T1000 (cell line): Measurements from ENCODE around the gene SLX4IP.
A peak's percentile ranks its signal among the peaks of the same experiment; 100 is the strongest.

Experiments
- DNase-seq: peaks from one replicate; lab custom pipeline; 2025; ENCODE audit warnings: mixed read lengths; lab: John Stamatoyannopoulos, UW

Gene SLX4IP

DNA sequence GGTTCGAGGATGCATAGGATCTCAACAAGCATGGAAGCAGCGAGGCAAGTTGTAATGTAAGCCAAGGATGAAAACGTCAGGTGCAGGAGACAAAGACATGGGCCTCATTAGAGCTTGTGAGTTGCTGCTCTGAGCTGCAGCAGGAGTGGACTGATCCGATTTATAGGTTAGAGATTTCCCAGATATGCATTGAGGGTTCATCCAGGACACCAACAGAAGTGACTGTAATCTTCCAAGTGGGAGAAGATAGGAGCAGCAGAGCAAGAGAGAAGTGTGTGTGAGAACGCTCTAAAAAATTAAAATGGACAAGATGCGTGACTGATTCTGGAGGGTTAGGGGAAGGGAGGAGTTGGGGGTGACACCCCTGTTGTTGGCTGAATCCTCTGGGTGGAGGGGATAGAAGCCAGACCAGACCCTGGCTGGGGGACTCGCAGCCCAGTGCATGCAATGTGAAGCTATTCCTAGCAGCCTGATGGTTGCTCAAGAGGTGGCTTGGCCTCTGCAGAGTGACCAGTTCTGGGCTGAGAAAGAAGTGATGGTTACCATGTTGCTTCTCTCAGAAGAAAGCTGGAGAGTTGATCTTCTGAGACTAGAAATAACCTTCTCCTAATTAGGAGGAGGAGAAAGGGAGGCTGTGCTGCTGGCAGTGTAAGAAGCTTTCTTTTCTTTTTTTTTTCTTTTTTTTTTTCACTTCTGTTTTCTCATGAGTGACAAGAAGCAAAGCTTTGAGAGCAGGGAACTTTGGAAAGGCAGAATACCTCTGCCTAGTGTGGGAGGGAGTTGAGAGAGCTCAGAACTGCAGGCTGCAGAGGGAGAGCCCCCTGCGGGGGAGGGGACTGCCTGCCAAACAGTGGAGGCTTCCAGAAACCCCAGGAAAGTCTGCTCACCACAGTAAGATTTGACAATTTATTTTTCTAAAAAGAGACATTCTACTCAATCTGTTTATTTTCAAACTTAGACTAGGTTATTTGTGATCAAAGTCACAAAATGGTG is 116.9 kb downstream of the SLX4IP start:
- DNase-seq: no peak

DNA sequence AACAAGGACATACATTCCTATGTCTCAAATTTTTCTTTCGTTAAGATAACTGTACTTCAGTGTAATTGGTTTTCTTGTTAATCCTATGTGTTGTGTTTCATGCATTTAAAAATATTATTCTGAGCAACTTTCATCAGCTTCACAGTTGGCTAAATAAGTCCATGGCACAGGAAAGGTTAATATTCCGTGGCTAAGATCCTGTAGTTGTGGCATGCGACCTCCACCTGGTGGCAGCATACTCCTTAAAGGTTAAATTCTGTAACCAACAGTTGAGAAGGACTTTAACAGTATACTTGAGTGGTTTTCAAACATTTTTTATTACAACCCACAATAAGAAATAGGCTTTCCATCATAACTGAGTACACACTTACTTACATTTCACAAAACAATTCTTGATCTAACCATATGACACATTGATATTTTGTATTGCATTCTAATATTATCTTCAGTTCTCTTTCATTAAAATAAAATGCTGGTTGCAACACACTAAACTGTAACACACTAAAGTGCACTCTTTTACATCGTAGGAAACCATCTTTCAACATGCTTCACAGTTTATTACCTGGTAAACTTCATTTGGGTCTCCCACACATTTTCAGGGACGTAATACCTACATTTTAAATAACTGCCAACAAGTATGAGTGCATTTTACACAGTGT is 118.3 kb downstream of the SLX4IP start:
- DNase-seq: peak; percentile 52

DNA sequence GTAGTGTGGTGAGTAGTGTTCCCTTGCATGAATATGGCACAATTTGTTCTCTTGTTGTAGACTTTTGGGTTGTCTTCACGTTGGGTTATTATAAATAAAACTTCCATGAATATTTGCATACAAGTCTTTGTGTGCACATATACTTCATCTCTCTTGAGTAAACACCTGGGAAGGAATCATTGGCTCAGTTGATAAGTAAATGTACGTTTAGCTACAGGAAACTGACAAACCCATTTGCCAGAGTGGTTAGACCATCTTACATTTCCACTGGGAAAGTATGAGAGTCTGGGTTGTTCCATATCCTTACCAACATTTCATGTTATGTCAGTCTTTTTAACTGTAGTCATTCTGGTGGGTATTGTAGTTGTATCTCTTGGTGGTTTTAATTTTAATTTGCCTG is 119.2 kb downstream of the SLX4IP start:
- DNase-seq: no peak

DNA sequence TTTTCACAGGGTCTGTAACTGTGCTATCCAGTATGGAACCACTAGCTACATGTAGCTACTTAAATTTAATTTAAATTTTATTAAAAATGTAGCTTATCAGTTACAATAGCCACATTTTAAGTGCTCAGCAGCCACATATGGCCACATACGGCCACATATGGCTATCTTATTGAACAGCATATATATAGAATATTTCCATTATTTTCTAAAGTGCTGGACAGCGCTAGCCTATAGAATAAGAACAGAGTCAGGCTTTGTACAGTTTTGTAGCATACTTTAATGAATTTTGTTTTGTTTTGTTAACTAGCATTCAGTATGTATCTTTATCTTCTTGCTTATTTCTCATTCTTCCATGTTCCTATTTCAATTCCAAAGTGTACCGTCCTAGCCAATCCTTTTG is 120.3 kb downstream of the SLX4IP start:
- DNase-seq: no peak

DNA sequence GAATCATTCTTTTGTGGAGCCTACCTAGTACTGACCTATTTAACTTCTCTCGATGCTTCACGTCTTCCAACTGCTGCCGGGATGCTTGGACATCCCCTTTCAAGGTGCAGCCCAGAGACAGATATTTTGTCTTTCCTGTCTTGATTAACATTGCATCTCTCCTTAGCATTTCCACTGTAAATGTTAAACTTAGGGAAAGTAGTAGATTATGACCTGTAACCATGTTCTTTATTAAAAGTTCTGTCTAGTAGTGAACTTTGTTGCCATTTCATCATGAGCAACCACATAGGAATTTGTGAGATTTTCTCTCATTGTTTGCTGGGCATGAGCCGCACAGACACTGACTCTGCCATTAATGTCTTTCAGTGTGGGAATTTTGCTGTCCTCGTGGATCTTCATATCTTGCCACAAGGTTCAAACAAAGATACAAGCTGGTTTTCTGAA is 120.8 kb downstream of the SLX4IP start:
- DNase-seq: no peak

DNA sequence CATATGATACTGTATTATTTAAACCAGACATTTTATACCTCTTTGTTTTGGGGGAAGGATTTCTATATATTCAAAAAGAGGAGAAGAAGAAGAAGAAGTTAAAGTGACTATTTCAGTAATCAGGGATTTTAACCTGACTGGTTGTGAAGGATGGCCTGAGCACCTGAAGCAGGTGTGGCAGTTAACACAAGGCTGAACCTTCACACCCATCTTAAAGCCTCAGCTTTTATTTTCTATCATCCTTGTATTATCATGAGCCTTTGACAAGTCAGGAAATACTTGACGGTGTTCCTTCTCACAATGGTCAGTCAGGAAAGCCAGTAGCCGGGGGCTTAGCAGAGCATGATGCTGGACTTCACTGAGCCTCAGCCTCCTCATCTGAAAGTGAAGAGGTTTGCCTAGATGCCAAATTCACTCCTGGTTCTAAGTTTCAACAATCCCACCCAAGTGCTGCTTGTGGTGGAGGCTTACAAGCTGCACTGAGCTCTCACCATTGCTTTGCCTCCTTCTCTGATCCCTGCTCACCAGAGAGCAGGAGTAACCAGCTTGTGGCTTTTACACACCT is 121.5 kb downstream of the SLX4IP start:
- DNase-seq: no peak

DNA sequence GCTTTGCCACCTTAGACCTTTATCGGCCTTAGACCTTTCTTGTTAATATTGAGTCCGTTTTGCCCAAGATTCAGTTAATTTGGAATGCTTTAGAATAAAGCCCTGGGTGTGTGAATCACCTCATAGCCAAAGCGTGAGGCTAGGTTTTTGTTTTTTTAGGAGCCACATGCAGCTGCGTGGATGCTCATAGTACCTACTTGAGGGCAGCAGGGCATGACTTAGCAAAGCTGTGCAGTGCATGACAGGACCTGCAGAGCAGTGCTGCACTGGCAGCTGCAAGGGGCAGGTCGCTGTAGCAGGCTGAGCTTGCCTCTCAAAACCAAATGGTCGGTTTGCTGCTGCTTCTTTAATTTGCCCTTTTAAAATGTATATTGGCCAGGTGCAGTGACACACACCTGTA is 122.6 kb downstream of the SLX4IP start:
- DNase-seq: no peak

DNA sequence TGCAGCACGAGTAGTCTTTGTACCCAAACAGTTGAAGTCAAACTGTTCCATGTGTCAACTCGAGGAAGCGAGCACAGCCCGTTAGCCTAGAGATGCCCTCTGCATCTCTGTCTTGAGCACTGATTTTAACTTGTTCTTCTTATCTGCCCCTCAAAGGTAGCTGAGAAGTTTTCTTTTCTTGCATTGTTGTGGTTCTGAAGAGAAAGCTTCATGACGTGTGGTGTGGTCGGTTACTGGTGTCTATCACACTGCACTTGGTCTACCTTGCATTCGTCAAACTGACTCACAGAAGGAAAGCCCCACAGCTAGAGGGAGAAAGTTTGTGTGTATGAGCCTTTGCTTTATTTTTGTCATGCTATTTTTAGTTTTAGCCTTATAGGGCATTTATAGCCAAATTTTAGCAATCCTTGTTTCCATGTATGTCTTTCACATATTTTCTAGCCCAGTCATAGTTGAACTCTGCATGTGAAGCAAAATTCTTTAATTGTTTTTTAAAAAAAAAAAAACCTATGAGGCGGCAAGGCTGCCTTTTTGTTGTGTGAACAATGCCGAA is 123.6 kb downstream of the SLX4IP start:
- DNase-seq: no peak

DNA sequence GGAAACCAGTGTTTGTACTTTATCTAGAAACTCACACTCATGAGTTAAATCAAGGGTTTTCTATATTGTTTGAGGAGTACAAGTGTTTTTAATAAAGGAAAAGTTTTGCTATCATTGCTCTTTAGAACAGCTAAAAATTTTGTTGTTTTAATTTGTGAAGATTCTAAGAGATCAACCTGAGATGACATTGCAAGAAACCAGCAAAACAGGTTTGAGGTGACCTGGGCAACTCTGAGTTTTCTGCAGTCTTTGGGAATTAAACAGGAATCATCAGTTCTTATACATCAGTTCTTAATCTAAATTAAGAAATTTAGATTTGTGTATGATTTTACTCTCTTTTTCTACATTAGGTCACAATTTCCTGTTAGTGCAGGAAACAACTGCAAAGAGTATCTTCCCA is 124.2 kb downstream of the SLX4IP start:
- no peak for DNase-seq

DNA sequence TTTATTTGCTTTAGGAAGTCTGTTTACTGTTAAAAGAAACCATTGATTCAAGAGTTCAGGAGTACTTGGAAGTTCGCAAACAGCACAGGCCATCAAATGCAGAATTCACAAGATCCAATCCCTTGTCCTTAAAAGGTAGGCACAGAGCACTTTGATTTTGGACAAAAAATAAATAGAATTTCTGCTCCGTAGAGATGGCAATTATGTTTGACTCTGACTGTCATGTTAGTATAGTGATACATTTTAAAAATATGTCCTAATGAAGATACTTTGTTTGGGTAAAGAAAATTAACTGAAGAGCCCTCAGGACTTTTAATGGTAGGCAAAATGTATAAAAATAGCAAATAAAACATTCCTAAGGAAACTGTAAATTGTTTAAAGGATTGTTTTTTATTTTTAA is 125.6 kb downstream of the SLX4IP start:
- no peak for DNase-seq

DNA sequence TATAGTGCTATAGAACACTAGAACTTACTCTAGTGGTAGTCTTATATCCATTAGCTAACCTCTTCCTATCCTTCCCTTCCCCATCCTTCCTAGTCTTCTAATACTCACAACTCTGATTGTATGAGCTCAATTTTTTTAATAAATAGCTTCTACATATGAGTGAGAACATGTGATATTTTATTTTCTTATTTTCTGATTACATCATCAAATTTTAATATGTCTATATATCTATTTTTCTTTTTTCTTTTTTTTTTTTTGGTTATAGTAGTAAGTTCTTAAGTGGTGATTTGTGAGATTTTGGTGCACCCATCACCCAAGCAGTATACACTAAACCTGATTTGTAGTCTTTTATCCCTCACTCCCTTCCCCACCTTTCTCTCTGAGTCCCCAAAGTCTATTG is 126.2 kb downstream of the SLX4IP start:
- no peak for DNase-seq

DNA sequence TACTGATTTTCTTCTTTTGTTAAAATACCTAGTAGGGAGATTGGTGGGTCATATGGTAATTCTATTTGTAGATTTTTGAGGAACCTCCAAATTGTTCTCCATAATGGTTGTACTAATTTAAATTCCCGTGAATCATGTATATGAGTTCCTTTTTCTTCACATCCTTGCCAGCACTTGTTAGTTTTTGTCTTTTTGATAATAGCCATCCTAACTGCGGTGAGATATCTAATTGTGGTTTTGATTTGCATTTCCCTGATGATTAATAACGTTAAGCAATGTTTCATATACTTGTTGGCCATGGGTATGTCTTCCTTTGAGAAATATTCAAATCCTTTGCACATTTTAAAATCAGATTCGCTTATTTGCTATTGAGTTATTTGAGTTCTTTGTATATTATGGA is 127.8 kb downstream of the SLX4IP start:
- DNase-seq: no peak

DNA sequence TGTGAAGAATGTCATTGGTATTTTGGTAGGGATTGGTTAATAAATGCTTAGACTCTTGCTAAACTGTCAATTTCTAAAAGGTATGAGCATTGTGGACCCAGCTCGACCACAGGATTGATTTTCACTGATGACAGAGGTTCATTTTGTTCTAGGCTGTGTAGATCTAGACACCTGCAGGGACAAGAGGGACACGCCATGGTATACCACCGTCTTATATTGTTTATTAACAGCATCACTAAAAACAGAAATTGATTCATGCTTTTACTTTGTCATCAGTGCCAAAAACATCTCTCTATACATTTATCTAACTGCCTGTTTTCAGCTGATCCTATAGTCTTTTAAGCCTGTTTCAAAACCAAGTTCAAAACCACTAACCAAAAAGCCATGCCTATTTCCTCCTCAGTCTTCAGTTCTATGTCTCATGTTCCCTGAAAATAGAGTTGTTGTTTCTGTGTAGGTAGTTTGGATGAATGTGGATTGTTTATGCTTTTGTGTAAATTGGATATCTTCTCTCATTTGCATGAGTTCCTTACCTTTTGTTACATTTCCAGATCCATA is 128.9 kb downstream of the SLX4IP start:
- DNase-seq: no peak

DNA sequence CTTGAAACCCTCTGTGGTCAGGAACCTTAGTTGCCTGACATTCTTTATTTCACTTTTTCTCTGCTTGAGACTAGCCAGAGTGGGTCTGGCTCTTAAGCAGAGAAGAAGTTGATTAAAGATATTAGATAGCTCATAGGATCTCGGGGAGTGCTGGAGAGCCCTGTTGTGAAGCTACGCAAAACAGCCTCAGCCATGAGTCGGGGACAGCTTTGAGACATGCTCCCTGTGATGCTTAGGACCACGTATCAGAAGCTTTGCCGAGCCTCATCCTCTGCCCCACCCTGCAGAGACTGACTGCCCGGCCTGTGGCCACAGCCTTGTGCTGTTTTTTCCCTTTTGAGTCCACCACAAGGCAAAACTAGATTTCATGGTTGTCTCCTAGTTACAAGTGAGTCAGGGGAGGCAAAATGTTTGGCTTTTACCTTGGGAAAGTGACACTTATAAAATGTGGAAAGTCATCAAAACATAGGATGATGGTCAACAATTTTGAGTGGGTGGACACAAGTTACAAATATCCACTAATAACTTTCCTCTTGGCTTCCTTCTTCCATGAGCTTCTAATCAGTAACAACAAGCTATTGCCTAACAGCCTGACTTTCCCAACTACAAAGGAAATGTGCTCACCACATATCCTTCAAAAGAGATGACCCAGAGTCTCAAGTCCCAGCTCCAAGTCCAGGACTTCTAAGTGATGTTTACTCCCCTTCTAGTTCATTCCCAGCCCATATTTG is 130.3 kb downstream of the SLX4IP start:
- no peak for DNase-seq

DNA sequence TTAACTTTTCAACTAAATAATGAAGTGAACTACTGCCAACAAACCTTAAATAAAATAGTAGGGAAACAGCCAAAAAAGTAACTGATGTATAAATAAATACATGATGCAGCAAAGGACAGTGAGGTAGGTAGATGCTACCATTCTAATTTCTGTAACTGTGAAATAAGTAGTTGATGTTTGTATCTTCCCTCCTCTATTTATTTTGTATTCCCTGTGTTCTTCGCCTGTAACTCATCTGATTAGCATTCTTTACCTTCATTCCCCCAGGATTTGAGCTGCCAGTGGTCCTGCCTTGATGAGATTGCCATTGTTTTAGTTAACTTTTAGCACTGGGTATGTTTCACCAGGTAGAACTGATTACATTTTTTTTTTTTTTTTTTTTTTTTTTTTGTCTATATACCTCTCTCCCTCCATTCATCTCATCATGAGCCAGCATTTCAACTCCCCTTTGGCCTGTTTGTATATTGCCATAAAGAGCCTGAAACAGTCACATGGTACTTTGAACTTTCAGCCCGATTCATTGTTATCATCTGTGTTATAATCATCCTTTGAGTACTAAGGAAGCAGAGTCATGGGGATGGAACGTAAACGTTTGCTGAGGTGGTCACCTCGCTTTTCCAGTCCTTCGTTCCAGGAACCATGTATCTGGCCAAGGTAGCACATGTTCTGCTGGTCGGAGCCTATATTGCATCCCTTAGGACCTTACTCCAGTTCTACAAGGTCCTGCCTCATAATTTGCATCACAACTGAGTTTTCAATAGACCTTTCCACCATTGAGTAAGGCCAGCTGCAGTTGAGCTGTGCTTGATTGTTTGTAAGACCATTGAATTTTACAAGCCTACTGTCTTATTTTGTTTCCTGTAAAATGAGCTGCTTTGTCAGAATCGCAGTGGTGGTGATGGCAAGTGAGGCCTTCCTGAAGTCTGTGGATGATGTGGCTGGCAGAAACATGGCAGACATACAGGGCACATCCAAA is 131.1 kb downstream of the SLX4IP start:
- DNase-seq: no peak

DNA sequence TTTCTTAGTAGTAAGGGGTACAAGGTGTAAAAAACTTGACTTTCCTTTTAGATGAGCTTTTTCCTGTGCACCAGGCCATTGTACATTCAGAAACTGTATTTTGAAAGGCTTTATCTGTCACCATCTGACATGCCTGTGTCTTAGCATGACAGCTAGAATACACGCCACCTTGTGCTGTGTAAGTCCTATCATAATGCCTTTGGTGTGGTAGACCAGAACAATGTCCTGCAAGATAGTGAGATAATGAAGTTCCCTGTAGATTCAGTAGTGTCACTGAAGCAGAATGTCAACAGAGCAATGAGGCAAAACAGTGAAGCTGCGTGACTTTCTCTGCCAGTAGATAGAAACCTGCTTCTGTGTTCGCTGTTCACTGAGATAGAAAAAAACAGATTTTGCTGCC is 132.9 kb downstream of the SLX4IP start:
- no peak for DNase-seq

DNA sequence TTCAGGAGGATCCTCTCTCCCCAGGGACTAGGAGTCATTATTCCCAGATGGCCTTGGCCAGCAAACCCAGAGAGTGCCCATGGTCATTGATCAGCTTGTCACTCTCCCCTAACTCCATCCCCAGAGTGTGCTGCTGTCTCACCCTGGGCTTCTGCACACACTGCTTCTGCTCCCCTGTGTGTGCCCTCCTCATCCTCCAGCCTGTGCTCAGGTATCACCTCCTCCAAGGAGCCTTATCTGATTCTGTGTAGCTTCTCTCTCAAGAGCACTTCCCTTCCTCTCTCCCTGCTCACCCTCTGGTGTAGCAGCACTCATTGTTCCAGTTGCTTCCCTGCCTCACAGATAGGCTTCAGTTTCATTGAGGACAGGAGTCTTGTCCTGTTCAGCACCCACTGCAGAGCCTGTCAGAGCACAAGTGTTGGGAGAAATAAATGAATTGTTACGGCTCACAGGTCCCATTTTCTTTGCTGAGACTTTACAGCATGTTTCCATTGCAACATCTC is 136.3 kb downstream of the SLX4IP start:
- DNase-seq: no peak

DNA sequence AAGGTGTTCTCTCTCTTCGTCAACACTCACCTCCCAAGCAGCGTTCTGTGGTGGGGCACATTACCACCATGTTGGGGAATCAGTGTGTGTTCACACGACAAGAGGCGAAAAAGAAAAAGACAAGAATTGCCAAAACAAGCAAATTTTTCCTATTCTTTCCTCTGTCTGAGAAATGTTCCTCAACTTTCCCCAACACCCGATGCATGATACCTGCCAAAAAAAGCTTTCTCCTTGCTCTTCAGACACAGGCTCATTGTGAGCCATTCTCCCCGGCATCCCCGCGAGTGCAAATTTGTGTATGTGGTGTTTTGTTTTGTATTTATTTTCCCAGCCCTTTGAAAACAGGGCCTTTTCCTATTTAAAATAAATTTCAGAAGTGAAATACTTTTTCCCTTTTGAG is 137.7 kb downstream of the SLX4IP start:
- no peak for DNase-seq

DNA sequence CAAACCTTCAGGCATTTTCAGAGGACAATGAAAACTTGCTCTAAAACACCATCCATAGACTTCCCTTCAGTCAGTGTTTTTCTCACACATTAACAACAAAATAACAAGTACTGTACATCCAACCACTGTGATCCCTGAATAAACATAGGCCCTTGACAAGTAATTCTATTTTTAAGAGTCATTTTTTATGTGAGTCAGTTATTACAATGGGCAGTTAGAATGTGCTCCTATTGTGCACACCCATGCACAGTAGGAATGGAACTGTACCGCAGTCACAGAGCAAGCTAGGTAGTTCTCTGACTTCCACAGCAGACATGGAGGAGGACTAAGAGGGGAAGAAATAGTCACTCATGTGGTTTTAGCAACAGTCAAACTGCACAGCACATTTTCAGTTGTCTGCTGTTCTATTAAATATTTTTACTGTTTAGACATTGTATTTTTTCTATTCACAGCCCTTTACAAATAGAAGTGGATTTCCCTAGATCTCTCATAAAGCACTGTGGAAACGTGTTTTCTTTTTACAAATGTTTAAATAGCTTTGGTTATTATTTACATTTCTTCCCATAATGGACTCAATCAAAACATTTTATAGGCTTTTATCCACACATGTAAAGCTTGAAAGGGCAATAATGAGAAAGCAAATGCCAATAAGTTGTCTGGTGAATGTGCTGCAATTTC is 138.3 kb downstream of the SLX4IP start:
- no peak for DNase-seq

DNA sequence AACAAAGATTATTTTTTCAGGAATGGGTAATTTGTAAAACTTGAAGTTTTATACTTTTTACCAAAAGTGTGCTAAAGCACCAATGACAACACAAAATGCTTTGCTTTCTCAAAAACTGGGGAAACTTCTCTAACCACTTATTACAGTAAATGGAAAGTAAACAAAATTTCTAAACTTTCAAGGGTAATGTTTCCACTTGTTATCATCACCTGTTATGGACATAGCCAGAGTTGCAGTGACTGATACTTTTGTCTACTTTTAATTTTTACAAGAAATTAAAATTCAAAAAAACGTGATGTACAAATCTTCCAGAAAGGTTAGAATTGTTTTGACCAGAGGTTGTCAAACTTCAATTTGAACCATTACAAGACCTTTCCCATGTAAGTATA is 138.8 kb downstream of the SLX4IP start:
- no peak for DNase-seq
